AG04450 (cell line): ENCODE measurements around the gene SLC16A12. TPM values are rescaled to one million over a fixed set of nuclear protein-coding genes. Genes with fewer than 3 reads are reported as not detected.

Source experiments
- CTCF ChIA-PET: fragments of 300-600, 350-600 bp; formaldehyde crosslinking; extraction: SDS; loops from one replicate; lab custom pipeline; 2022; ENCODE audit warnings: antibody characterized with exemption, inconsistent platforms; lab: Charles Lee
- POLR2A ChIA-PET: fragments of 350-600 bp; formaldehyde crosslinking; extraction: SDS; loops from one replicate; lab custom pipeline; 2021; ENCODE audit warnings: antibody characterized with exemption, inconsistent platforms; lab: Yijun Ruan, JAX
- DNase-seq: peaks from one replicate; pipeline ENCODE4 v3.0.0-alpha.2; 2011; ENCODE audit warnings: low read depth, low spot score
- H3K27ac ChIP-seq: one replicate; pipeline ENCODE4 v1.5.1; 2012; ENCODE audit warnings: low read depth, low read length, control low read depth
- H3K27me3 ChIP-seq: one replicate; pipeline ENCODE4 v1.6.0; 2012; ENCODE audit warnings: low read length; ENCODE audit not compliant: control insufficient read depth, insufficient read depth
- H3K4me3 ChIP-seq: 2 replicates; pipeline ENCODE4 v1.5.1; 2011; ENCODE audit warnings: mild to moderate bottlenecking, low read depth, low read length, control low read depth
- H3K9me3 ChIP-seq: 2 replicates; pipeline ENCODE4 v1.5.1; 2012; ENCODE audit warnings: low read length; ENCODE audit not compliant: control insufficient read depth, insufficient read depth
- CTCF ChIP-seq: IDR thresholded peaks from 2 replicates; pipeline ENCODE4 v1.5.1; 2011; ENCODE audit warnings: low read depth, low read length, control low read depth, inconsistent platforms
- polyA plus RNA-seq: library from polyadenylated mRNA; depleted of rRNA; stranded (reverse); fragments of >200 nt; gene quantifications from 2 replicates; pipeline ENCODE4 v1.2.3, GENCODE V29; 2011

The SLC16A12 gene
- polyA plus RNA-seq, 1 experiment = 1.5 TPM

- Histone ChIP-seq H3K9me3 (no peaks in the 10 kb centered on the region; the same call in 1 of the 2 replicates), H3K4me3 (no peak overlapping the region), H3K27me3 (no peaks in the 10 kb centered on the region), H3K27ac (no peak overlapping the region)
- ChIA-PET POLR2A (interaction anchor here (0.6 kb wide), 1 partner anchor 13 kb away, joined by 10 read pairs; no protein-coding TSS in a partner anchor), CTCF (interaction anchor here (0.8 to 1.6 kb wide), 2 partner anchors 9 to 11 kb away, joined by 3 to 5 read pairs; no protein-coding TSS in a partner anchor)
- no peak for TF ChIP-seq CTCF
- DNase-seq = peak; percentile 63
Measured at GRCh38 chr10:89553064-89553734, 17.8 kb upstream of the SLC16A12 start.

GRCh38 chr10:89552213-89552612, 16.8 kb upstream of the SLC16A12 start:
- no peaks in the 10 kb centered on the region for H3K9me3 ChIP-seq
- CTCF ChIA-PET = interaction anchor here (1.6 kb wide), 1 partner anchor 10 kb away, joined by 3 read pairs; no protein-coding TSS in a partner anchor
- H3K27me3 ChIP-seq = no peaks in the 10 kb centered on the region
- POLR2A ChIA-PET = no interaction called here
- no peak overlapping the region for H3K27ac ChIP-seq
- no peak for DNase-seq
- no peak overlapping the region for H3K4me3 ChIP-seq
- no peak for TF ChIP-seq CTCF

GRCh38 chr10:89550509-89550908, 15.1 kb upstream of the SLC16A12 start:
- ChIA-PET POLR2A (no interaction called here), CTCF (interaction anchor here (1.0 to 1.1 kb wide), 2 partner anchors 14 to 51 kb away, joined by 3 to 8 read pairs; no protein-coding TSS in a partner anchor)
- H3K4me3 ChIP-seq = no peak overlapping the region
- H3K9me3 ChIP-seq = no peaks in the 10 kb centered on the region
- DNase-seq = no peak
- TF ChIP-seq CTCF = no peak
- H3K27me3 ChIP-seq = no peaks in the 10 kb centered on the region
- H3K27ac ChIP-seq = no peak overlapping the region

GRCh38 chr10:89549510-89549909, 14.1 kb upstream of the SLC16A12 start:
- no peak overlapping the region for H3K27ac ChIP-seq
- no peaks in the 10 kb centered on the region for H3K27me3 ChIP-seq
- no peaks in the 10 kb centered on the region for H3K9me3 ChIP-seq
- no peak for TF ChIP-seq CTCF
- ChIA-PET CTCF (no interaction called here), POLR2A (no interaction called here)
- no peak for DNase-seq
- no peak overlapping the region for H3K4me3 ChIP-seq

- H3K27me3 ChIP-seq = no peaks in the 10 kb centered on the region
- ChIA-PET CTCF (no interaction called here), POLR2A (no interaction called here)
- no peak for DNase-seq
- H3K4me3 ChIP-seq = no peak overlapping the region
- H3K27ac ChIP-seq = no peak overlapping the region
- no peak for TF ChIP-seq CTCF
- H3K9me3 ChIP-seq = no peaks in the 10 kb centered on the region
Measured at GRCh38 chr10:89548673-89549072, 13.3 kb upstream of the SLC16A12 start.
